Measurements from ENCODE around the gene NHERF1.

Gene NHERF1

GRCh38 chr17:74815067-74815466 is 66.6 kb downstream of the NHERF1 start:
- DNase-seq, result no peak

GRCh38 chr17:74815550-74816370 is 67.3 kb downstream of the NHERF1 start:
- no peak for DNase-seq

GRCh38 chr17:74816905-74817620 is 68.6 kb downstream of the NHERF1 start:
- no peak for DNase-seq

- DNase-seq, result no peak
Observed at GRCh38 chr17:74818291-74818938, 70.0 kb downstream of the NHERF1 start.

Data from NCI-H1930 (cell line).